Stimulated activated CD4-positive, alpha-beta T cell treated with anti-CD3 and anti-CD28 coated beads, TNF-alpha, amount 100 ng/mL, for 4 hours (primary cell): ENCODE data around the gene RAPGEF6.
A peak's percentile ranks its signal among the peaks of the same experiment; 100 is the strongest.
"Not testable (repeated sequence)": the region's sequence is repeated elsewhere in the genome, so short reads cannot be mapped to it uniquely, and the experiment has no call there.

Experiments used
- DNase-seq, 3 experiments: peaks; one replicate each; pipeline ENCODE4 v3.0.0-alpha.2; 2020; ENCODE audit warnings: low read depth in 3 of 3

RAPGEF6 gene

GRCh38 chr5:131430794-131431193 lies 204.2 kb downstream of the RAPGEF6 start:
- no peak for DNase-seq

- DNase-seq, result no peak
Observed at GRCh38 chr5:131426011-131426410, 209.0 kb downstream of the RAPGEF6 start.

DNA sequence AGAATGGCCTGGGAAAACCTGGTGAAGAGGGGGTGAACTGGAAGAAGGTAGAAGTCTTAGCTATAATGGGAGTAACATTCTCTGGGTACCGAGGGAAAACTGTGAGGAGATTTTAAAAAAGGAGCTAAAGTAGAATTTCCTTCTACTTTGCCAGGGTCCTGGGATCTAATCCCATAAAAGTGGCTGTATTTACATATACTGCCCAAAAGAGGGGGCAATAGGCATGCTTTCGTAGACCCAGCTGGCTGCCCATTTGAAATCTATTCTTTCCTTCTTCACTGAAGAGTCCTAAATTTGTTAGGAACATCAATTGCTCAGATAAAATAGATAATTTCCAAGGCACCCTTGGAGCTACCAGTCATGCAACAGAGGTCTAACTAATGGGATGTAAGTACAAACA lies 212.0 kb downstream of the RAPGEF6 start:
- DNase-seq, result no peak

GRCh38 chr5:131419877-131420276 lies 215.2 kb downstream of the RAPGEF6 start:
- DNase-seq, result no peak

DNA sequence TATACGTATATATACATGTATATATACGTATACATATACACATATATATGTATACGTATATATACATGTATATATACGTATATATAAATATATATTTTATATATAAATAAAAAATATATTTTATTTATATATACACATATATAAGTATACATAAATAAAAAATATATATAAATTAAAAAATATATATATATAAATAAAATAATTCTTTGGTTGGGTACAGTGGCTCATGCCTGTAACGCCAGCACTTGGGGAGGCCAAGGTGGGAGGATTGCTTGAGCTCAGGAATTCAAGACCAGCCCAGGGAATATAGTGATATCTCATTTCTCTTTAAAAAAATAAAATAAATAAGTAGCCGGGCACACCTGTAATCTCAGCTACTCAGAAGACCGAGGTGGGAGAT lies 216.2 kb downstream of the RAPGEF6 start:
- no peak for DNase-seq

DNA sequence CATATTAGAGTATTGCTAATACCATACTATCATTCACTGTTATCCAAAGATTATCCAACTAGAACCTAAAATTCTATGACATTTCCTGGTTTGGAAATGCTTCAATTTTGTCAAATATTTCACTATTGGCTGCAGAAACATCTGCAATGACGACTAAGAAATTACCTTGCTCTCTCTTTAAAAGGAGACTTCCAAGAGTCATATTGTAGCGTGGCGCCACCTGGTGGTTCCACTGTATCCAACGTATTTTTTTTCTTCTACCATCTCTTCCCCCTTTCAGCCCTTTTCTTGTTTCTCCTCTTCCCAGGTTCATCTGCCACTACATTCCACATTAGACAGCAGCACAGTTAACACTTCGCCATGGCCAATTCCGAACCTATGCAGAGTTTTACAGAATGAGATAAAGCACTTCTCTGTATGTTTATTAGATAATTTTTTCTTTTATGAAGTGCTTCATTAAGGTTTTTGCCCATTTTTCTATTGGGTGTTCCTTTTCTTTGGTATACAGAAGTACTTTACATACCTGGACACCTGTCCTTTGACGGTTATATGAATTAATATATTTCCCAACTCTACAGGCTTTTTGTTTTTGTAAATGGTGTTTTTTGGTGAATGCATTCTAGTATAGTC lies 217.7 kb downstream of the RAPGEF6 start:
- DNase-seq, result peak; percentile 63 to 74 (median 68)

- DNase-seq, result no peak
Observed at GRCh38 chr5:131416729-131417128, 218.3 kb downstream of the RAPGEF6 start.

DNA sequence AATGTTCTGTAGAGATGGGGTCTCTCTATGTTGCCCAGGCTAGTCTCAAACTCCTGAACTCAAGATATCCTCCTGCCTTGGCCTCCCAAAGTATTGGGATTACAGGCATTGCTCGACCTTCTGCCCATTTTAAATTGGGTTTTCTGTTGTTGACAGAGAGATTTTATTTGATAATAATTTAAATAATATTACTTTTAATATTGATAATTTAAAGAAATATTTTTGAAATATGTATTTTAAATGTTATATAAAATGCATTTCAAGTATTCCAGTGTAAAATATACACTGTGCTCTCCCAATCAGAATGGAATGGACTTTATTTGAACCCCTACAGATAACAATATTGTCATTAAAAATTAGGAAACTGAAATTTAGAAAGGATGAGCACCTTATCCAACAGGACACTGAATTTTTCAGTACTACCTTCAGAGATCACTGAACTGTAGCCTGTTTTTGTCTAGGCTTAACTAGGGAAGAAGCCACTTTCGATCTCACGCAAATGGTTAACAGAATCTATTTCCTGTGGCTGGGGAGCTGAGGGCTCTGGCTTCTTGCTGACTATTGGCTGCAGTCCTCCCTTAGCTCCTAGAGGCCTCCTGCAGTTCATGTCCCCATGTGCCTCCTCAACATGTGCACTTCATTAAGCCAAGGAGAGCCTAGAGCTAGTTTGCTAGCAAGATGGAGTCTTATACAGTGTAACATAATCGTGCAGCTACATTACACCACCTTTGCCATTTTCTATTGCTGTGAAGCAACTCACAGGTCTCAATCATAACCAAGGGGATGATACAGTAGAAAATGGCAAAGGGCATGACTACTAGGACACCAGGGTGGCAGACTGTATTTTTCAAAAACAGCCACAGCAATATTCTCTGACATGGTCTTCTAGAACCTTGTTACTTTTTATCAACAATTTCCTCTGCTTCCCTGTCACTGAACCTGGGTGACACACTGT lies 221.1 kb downstream of the RAPGEF6 start:
- DNase-seq, result peak in 1 of 3 experiments; percentile 13

DNA sequence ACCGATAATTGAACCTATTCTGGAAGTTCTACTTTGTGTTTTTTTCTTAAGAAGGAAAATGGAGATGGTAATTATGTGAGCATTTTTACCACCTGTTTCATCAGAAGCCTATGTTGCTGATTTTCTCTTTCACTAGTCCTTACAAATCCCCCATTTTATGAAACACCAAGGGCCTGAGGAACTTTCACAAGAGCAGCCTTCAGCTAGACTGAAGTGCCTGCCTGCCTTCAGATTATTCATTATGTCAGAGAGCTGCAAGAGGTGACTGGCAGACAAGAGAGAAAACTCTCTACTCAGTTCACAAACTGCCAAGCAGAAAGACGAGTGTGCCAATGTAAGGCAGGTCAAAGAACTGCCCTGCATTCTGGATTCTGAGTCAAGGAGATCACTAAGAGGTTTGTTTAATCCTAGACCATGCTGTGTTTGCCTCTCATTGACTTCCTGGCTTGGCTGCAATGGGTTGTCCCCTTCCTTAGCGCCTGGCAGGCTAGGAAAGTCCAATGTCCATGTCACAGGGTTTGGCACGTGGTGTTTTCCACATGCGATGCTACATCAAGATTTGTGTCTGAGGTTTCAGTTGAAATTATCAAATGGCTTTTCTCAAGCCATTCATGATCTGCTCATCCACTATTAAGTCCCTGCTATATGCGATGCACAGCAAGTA lies 227.9 kb downstream of the RAPGEF6 start:
- no peak for DNase-seq

GRCh38 chr5:131406076-131406475 lies 229.0 kb downstream of the RAPGEF6 start:
- no peak for DNase-seq

DNA sequence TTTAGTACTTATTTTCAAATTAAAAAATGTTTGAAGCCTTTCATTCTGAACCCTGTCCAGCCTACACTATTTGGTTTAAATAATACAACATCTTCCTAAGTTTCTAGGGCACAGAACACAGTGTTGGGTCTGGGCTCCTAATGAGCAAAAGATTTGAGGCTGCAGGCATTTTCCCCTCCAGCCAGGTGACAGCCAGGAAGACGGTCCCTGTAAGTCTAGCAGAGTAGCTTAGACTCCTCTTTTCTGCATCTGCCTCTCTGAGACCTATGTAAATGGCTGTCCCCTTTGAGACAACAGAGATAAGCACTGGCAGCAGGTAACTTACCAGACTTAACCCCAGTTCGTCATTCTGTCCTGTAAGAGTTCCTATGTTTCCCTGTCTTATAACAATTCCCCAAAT lies 229.4 kb downstream of the RAPGEF6 start:
- DNase-seq, result no peak

DNA sequence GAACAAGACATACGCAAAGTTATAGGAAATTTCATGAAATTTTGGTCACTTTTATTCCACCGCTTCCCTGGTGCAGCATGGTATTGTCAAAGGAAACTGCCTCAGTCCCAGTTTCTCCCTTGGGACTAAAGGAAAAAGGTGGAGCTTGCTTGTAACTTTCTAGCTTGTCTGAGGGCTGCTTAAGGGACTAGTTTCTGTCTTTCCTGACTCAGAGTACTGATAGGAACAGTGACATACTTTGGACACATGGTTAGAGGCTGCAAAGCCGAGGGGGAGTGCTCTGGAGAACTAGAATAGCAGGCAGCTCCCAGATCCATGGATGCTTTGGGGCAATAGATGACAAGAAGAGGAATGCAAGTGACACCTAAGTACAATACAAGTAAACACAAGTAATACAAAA lies 234.4 kb downstream of the RAPGEF6 start:
- no peak for DNase-seq

DNA sequence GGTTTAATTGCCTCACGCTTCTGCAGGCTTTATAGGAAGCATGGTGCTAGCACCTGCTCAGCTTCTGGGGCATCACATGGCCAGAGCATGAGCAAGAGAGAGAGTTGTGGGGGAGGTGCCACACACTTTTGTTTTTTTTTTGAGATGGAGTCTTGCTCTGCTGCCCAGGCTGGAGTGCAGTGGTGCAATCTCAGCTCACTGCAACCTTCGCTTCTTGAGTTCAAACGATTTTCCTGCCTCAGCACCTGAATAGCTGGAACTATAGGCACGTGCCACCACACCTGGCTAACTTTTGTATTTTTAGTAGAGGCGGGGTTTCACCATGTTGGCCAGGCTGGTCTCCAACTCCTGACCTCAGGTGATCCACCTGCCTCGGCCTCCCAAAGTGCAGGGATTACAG lies 236.0 kb downstream of the RAPGEF6 start:
- DNase-seq, result not testable (repeated sequence)

DNA sequence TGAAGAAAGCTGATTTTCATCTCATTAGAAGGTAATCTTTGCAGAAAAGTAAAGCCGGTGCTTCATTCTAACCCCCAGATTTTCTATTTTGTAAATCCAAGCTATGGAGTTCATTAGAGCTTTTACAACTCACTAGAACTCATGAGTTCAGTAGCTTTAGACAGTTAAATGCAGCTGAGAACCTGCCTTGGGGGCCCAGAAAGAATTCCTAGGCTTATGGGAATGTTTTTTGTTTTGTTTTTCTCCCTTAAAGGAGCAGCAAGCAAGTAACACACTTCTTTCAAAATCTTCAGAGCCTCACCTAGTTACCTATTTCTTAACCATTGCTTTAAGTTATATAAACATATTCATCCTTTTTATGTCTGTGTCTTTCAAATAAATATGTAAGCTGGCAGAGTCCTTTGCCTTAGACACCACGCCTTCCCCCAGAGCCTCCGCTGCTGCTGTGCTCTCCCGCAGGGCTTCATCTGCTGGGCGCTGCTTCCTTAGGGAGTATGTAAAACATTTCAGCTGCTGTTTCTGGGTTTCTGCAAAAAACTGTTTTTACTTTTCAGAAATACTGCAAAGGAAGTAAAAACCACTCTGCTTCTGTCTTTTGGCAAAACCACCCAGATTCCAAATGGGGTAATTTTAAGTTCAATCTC lies 238.3 kb downstream of the RAPGEF6 start:
- no peak for DNase-seq

- DNase-seq, result no peak
Observed at GRCh38 chr5:131396015-131396414, 239.0 kb downstream of the RAPGEF6 start.

DNA sequence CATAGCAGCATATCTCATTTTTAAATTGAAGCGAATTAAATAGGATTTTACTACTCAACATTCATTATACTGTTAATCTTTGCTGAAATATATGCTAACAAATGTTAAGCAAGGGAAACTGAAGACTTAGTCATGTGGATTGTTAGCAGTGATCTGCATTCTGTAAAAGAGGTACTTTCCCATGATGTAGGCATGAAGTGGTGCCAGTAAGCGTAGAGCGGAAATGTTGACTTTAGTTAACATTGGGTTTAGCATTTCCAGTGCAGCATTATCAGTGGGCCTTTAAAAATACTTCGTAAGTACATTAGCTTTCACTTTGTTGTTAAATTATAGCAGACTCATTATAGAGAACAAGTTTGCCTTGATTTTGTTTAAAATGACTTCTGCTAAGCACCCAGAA lies 240.9 kb downstream of the RAPGEF6 start:
- peak in 1 of 3 experiments; percentile 22 for DNase-seq

GRCh38 chr5:131393498-131393968 lies 241.5 kb downstream of the RAPGEF6 start:
- no peak for DNase-seq

GRCh38 chr5:131392466-131393095 lies 242.4 kb downstream of the RAPGEF6 start:
- no peak for DNase-seq

DNA sequence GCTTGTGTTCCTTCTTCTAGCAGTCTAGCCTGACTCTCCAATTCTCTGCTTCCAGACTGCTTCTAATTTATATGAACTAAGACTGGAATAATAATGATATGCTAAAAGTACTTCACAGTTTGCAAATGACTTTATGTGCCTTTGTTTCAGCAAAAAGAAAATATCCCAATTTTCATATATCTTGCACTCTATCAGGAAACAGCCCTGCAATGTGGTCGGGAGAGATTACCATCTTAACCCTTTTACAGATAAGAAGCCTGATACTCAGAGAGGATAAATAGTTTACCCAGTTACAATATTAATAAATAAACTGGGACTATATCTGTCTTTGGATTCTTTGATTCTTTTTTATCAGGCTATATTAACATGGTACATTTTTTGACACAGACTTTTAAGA lies 245.2 kb downstream of the RAPGEF6 start:
- no peak for DNase-seq

DNA sequence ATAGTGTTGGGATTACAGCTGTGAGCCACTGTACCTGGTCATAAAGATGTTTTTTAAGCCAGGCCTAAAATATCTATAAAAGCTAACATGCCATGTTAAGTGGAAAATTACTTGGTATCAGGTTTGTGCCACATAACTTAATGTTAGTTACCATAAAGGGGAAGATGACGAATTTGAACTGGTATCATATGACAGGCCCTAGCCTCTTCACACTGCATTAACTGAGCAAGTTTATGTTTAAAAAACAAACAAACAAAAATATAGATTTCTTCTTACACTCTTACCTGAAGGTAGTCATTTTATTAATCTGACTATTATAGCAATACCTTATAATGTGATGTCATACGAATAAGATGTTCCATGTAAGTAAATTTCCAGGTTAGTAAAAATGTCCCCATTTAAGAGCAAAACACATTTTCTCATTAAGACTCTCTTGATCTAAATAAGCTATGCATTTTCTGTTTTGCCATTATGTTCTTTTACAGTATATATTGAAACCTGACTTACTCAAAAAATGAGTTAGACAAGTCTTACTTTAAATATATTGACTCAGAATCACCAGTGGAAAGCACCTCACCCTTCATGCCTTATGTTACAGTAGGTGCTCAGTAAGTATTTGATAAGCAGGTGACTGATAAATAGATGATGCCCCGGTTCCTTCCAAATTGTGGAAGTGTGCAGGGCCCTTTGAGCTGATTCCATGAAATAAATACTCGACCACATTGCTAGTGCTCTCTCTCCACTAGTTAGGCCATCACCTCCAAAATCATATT lies 245.7 kb downstream of the RAPGEF6 start:
- no peak for DNase-seq

DNA sequence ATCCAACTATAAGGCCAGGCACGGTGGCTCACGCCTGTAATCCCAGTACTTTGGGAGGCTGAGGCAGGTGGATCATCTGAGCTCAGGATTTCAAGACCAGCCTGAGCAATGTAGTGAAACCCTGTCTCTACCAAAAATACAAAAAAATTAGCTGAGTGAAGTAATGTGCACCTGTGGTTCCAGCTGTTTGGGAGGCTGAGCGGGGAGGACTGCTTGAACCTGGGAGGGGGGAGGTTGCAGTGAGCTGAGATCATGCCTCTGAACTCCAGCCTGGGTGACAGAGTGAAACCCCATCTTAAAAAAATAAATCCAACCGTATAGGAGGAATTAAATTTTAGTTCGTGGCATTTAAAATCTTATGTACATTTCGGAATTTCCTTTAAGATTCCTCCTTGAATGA lies 247.8 kb downstream of the RAPGEF6 start:
- DNase-seq, result no peak
